Body of pancreas (tissue), 4 donors: ENCODE data around the gene TAS2R31.

Source experiments
- POLR2A ChIP-seq, 3 donors: fragments of 450-650 bp; IDR thresholded peaks; one replicate each; pipeline ENCODE4 v1.6.1; 2016; ENCODE audit warnings: antibody characterized with exemption in 3 of 3, mild to moderate bottlenecking in 2 of 3
- TF ChIP-seq, protein P1 (sequence below), 7 experiments: fragments of 450-650 bp in 4 of 7; fragments of 200-600 bp in 3 of 7; sonication (generic) in 3 of 7; IDR thresholded peaks; one replicate each; pipeline ENCODE4 v1.5.1; 2016 to 2019; ENCODE audit warnings: antibody characterized with exemption in 7 of 7

DNA sequence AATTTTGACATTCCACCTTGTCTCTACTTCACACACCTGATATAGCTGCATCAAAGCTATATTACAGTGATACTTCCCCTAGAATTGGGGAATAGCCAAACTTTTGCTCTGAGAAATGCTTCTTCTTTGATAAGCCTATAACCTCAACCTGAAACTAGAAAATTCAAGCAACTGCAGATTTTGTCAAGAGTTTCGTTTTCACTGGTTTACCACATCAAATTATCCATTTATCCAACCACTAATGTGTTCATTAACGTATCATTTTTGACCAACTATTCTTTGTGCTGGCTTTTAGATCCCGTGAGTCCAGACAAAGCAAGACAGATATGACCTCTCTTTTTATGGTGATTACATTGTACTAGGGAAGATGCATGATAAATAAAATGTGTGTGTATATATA lies 44.4 kb upstream of the TAS2R31 start:
- TF ChIP-seq, protein P1, sequence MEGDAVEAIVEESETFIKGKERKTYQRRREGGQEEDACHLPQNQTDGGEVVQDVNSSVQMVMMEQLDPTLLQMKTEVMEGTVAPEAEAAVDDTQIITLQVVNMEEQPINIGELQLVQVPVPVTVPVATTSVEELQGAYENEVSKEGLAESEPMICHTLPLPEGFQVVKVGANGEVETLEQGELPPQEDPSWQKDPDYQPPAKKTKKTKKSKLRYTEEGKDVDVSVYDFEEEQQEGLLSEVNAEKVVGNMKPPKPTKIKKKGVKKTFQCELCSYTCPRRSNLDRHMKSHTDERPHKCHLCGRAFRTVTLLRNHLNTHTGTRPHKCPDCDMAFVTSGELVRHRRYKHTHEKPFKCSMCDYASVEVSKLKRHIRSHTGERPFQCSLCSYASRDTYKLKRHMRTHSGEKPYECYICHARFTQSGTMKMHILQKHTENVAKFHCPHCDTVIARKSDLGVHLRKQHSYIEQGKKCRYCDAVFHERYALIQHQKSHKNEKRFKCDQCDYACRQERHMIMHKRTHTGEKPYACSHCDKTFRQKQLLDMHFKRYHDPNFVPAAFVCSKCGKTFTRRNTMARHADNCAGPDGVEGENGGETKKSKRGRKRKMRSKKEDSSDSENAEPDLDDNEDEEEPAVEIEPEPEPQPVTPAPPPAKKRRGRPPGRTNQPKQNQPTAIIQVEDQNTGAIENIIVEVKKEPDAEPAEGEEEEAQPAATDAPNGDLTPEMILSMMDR (IDR thresholded peaks at IDR 0.05) = no peak
- TF ChIP-seq POLR2A (IDR thresholded peaks at IDR 0.05) = no peak
